Mucosa of descending colon (tissue), 3 donors: ENCODE measurements around the gene NOC2L. TPM values are rescaled to one million over a fixed set of nuclear protein-coding genes. Genes with fewer than 3 reads are reported as not detected.
"Not testable (repeated sequence)": the region's sequence is repeated elsewhere in the genome, so short reads cannot be mapped to it uniquely, and the experiment has no call there.

Source experiments
- ATAC-seq: fragments of 200-7000 bp; cut with Tn5 transposase; one replicate; pipeline ENCODE4 v1.9.1; 2020; ENCODE audit warnings: mild to moderate bottlenecking, moderate library complexity
- DNase-seq, 3 donors: peaks; one replicate each; pipeline ENCODE4 v3.0.0-alpha.2; 2020
- H3K36me3 ChIP-seq: fragments of 200-600 bp; one replicate; pipeline ENCODE4 v1.8.0; 2021; ENCODE audit warnings: low read depth, mild to moderate bottlenecking
- H3K4me1 ChIP-seq: fragments of 200-600 bp; one replicate; pipeline ENCODE4 v1.8.0; 2021; ENCODE audit warnings: low read depth, mild to moderate bottlenecking
- H3K4me3 ChIP-seq: fragments of 200-600 bp; one replicate; pipeline ENCODE4 v1.8.0; 2021; ENCODE audit warnings: mild to moderate bottlenecking
- H3K9me3 ChIP-seq: fragments of 200-600 bp; one replicate; pipeline ENCODE4 v1.8.0; 2021; ENCODE audit warnings: mild to moderate bottlenecking
- intact Hi-C, 2 donors: fragments of 100-400 bp; cut with DNase I in 1 of 2; cut with micrococcal nuclease in 1 of 2; formaldehyde crosslinking; loops; one replicate each; pipeline versions ENCODE4 v1.11.0 to v1.11.1; 2022; cut with DNase I, micrococcal nuclease
- total RNA-seq, 3 donors: library from RNA; stranded (reverse); fragmentation: NEBNext Ultra II Directional in 2 of 3; extraction: Animal tissue kit (Norgen Biotek cat#: 25700) in 2 of 3; gene quantifications; one replicate each; pipeline versions ENCODE4 v1.2.1 to v1.2.4, GENCODE V29; 2021 to 2023
- TF ChIP-seq, protein P1 (sequence below): fragments of 200-600 bp; IDR thresholded peaks from one replicate; pipeline ENCODE4 v1.8.0; 2022; ENCODE audit warnings: antibody characterized with exemption, mild to moderate bottlenecking
- donor health status: DM: no; HTN: no; CAD: no; lungs with moderate emphysema.
- donor health status: DM: no; HTN: no; CAD: no.
- donor health status: DM: no; HTN: yes; CAD: no.

The NOC2L gene
- total RNA-seq, 3 donors from 2014 or later: 47.3 to 56.2 (median 54.6) TPM

- no peak for DNase-seq
- intact Hi-C loops: no loop called here
- no peaks in the 10 kb centered on the region for H3K9me3 ChIP-seq
- H3K36me3 ChIP-seq: peaks cover 5% of the 10 kb centered on the region
- H3K4me3 ChIP-seq: no peak overlapping the region
- TF ChIP-seq, protein P1, sequence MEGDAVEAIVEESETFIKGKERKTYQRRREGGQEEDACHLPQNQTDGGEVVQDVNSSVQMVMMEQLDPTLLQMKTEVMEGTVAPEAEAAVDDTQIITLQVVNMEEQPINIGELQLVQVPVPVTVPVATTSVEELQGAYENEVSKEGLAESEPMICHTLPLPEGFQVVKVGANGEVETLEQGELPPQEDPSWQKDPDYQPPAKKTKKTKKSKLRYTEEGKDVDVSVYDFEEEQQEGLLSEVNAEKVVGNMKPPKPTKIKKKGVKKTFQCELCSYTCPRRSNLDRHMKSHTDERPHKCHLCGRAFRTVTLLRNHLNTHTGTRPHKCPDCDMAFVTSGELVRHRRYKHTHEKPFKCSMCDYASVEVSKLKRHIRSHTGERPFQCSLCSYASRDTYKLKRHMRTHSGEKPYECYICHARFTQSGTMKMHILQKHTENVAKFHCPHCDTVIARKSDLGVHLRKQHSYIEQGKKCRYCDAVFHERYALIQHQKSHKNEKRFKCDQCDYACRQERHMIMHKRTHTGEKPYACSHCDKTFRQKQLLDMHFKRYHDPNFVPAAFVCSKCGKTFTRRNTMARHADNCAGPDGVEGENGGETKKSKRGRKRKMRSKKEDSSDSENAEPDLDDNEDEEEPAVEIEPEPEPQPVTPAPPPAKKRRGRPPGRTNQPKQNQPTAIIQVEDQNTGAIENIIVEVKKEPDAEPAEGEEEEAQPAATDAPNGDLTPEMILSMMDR: no peak
- H3K4me1 ChIP-seq: no peaks in the 10 kb centered on the region
- ATAC-seq: no peak
Measured at GRCh38 chr1:950268-950667, 8.8 kb downstream of the NOC2L start.

- H3K36me3 ChIP-seq: peaks cover 5% of the 10 kb centered on the region
- TF ChIP-seq, protein P1: no peak
- no peak for ATAC-seq
- H3K9me3 ChIP-seq: no peaks in the 10 kb centered on the region
- peaks cover 5% of the 10 kb centered on the region for H3K4me1 ChIP-seq
- H3K4me3 ChIP-seq: no peak overlapping the region
- intact Hi-C loops: no loop called here
- DNase-seq: no peak
Measured at GRCh38 chr1:947958-948357, 11.1 kb downstream of the NOC2L start.

DNA sequence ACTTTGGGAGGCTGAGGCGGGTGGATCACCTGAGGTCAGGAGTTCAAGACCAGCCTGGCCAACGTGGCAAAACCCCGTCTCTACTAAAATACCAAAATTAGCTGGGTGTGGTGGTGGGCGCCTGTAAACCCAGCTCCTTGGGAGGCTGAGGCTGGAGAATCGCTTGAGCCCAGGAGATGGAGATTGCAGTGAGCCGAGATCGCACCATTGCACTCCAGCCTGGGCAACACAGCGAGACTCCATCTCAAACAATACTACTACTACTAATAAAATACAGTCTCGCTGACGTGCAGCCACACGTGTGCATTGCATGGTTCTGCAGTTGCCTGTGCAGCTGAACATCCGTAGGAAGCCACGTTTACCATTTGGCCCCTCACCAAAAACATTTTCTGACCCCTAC, 12.2 kb downstream of the NOC2L start:
- H3K36me3 ChIP-seq, H3K4me3 ChIP-seq, H3K9me3 ChIP-seq, DNase-seq, intact Hi-C loops, ATAC-seq: not testable (repeated sequence)
- peaks cover 16% of the 10 kb centered on the region for H3K4me1 ChIP-seq

- no peak for ATAC-seq
- Histone ChIP-seq H3K4me1 (peaks cover 25% of the 10 kb centered on the region), H3K36me3 (peaks cover 5% of the 10 kb centered on the region), H3K9me3 (no peaks in the 10 kb centered on the region), H3K4me3 (no peak overlapping the region)
- DNase-seq: no peak
- TF ChIP-seq, protein P1: no peak
- intact Hi-C loops: no loop called here
Measured at GRCh38 chr1:945688-946556, 13.1 kb downstream of the NOC2L start.

DNA sequence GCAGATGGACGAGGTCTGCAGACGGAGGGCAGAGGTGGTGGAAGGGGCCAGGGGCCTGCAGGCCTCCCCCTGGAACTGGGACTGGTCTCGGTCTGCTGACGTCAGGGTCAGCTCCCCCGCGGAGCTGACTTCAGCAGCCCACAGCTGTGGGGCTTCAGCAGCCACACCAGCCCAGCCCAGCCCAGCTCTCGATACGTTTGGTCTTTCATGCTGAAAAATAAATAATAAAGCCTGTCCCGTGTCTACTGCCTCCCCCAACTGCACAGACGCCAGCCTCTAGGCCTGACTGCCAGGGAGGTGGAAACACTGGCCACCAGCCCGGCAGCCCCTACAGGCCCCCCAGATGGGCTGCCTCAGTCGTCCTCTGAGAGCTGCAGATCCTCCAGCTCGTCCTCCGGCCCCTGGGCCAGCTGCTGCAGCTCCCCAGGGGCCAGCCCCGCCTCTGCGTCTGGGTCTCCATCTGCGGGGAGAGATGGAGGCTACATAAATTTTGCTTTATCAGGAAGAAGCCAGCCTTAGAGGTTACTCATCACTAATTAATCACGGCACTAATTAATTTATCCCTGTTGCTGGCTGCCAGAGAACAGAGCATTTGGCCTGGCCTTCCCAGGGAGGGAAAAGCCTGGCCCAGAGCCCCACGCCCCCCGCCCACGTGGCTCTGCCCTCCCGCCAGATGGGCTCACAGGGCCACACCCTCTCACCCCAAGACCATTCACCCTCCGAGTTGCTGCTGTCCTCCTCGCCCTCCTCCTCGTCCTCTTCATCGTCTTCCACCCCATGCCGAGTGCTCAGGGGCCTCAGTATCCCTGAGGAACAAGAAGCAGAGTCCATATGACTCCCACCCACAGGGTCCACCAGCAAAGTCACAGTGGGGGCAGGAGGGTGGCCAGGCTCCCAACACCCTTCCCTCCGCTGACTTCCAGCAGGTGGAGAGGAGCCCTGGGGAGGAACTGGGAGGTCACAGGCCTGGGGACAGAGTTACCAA, 14.4 kb downstream of the NOC2L start:
- TF ChIP-seq, protein P1: no peak
- intact Hi-C loops: no loop called here
- DNase-seq (no peak), ATAC-seq (peak; percentile 1)
- Histone ChIP-seq H3K4me3 (no peak overlapping the region), H3K4me1 (peaks cover 36% of the 10 kb centered on the region), H3K9me3 (no peaks in the 10 kb centered on the region), H3K36me3 (peaks cover 5% of the 10 kb centered on the region)
